Activated naive CD8-positive, alpha-beta T cell treated with anti-CD3 and anti-CD28 coated beads, Interleukin-2, amount 10 ng/mL, durations not matched to agents 7 days and 5 days (primary cell): ENCODE data around the gene TLN1. TPM values are rescaled to one million over a fixed set of nuclear protein-coding genes. Genes with fewer than 3 reads are reported as not detected.

Source experiments
- ATAC-seq: fragments of 150-1000 bp; cut with Tn5 transposase; one replicate; pipeline ENCODE4 v1.10.0; 2021; ENCODE audit warnings: low read depth, moderate library complexity
- POLR2A ChIA-PET: fragments of 350-600 bp; sonication (Branson Sonifier 250); formaldehyde crosslinking; loops from one replicate; lab custom pipeline; 2021; ENCODE audit warnings: antibody characterized with exemption; lab: Charles Lee
- DNase-seq: peaks from one replicate; pipeline ENCODE4 v3.0.0; 2021
- H3K27ac Mint-ChIP-seq: one replicate; pipeline ENCODE4 v1.8.0; 2022; ENCODE audit warnings: mild to moderate bottlenecking, mixed read lengths
- H3K27me3 Mint-ChIP-seq: one replicate; pipeline ENCODE4 v1.8.0; 2022; ENCODE audit warnings: mild to moderate bottlenecking, moderate library complexity, mixed read lengths
- H3K36me3 Mint-ChIP-seq: one replicate; pipeline ENCODE4 v1.8.0; 2021; ENCODE audit warnings: mild to moderate bottlenecking, mixed read lengths
- H3K4me1 Mint-ChIP-seq: one replicate; pipeline ENCODE4 v1.8.0; 2021; ENCODE audit warnings: mixed read lengths
- H3K4me3 Mint-ChIP-seq: one replicate; pipeline ENCODE4 v1.8.0; 2022; ENCODE audit warnings: mild to moderate bottlenecking, moderate library complexity, mixed read lengths
- H3K9me3 Mint-ChIP-seq: one replicate; pipeline ENCODE4 v1.8.0; 2021; ENCODE audit warnings: mixed read lengths
- total RNA-seq, 2 experiments: library from RNA; stranded (reverse); gene quantifications; one replicate each; pipeline ENCODE4 v1.2.3, GENCODE V29; 2021

The TLN1 gene
- total RNA-seq, 2 experiments from 2014 or later, result 381 to 388 TPM

DNA sequence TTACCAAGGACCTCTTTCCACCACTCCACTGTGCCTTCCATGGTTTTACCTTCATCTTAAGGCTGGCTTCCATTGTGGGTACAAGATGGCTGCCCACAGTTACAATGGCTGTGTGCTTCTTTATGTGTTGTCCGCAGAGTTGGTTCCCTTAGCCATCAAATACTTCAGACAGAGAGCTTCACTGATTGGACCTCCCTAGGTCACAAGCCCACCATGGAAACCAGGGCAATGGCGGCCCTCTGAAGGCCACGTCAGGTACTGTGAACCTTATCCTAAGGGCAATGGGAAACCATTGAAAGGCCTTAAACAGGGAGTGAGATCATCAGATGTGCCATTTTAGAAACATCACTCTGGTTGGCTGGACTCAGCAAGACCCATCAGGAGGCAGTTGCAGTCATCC is 64.1 kb downstream of the TLN1 start:
- Mint-ChIP-seq H3K4me1 (peaks cover 24% of the 10 kb centered on the region), H3K4me3 (no peak overlapping the region), H3K27ac (no peak overlapping the region), H3K36me3 (peaks cover 3% of the 10 kb centered on the region), H3K27me3 (peaks cover 5% of the 10 kb centered on the region), H3K9me3 (peaks cover 5% of the 10 kb centered on the region)
- POLR2A ChIA-PET, result no interaction called here
- DNase-seq (no peak), ATAC-seq (no peak)

DNA sequence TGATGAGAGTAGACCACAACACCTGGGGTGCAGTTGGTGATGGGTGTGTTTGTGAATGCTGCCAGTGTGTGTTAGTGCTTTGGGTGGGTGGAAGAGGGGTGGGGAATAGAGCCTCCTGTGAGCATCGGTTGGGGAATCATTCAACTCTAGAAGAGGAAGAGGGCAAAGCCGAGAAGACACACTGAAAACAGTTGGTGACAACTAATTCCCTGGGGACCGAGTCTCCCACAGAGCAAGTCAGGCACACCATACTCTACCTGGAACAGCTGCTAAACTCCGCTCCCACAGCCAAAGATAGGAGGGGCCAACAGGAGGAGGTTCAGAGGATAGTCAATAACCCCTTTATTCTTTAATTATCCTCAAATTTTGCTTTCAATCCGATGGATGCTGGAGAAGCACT is 65.4 kb downstream of the TLN1 start:
- H3K27ac Mint-ChIP-seq, result peak overlapping the region; percentile 57
- H3K27me3 Mint-ChIP-seq, result no peaks in the 10 kb centered on the region
- H3K4me1 Mint-ChIP-seq, result peaks cover 38% of the 10 kb centered on the region
- H3K4me3 Mint-ChIP-seq, result peak overlapping the region; percentile 91
- DNase-seq, result no peak
- POLR2A ChIA-PET, result interaction anchor here (3.5 kb wide), 1 partner anchor 9 kb away, joined by 18 read pairs; no protein-coding TSS in a partner anchor
- peaks cover 5% of the 10 kb centered on the region for H3K9me3 Mint-ChIP-seq
- ATAC-seq, result no peak
- peaks cover 13% of the 10 kb centered on the region for H3K36me3 Mint-ChIP-seq

DNA sequence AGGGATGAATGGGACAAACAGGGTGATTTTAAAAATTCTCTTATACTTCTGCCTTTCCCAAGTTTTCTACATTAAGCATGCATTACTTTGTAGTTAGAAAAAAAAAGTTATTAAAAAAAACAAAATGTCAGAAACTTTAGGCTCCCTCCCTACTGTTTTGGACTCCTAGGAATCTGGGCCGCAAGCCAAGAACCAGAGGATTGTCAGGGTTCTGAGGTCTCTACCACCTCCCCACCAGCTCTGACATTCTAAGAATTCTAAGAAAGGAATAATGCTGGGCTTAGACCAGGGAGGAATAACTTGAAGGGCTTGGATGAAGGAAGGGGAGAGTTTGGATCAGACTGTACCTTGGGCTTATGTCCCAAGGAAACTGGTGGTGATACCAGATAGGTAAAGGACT is 66.0 kb downstream of the TLN1 start:
- H3K27ac Mint-ChIP-seq, result peak overlapping the region; percentile 57
- H3K27me3 Mint-ChIP-seq, result no peaks in the 10 kb centered on the region
- peaks cover 41% of the 10 kb centered on the region for H3K4me1 Mint-ChIP-seq
- no peak for ATAC-seq
- peak overlapping the region; percentile 91 for H3K4me3 Mint-ChIP-seq
- DNase-seq, result no peak
- peaks cover 5% of the 10 kb centered on the region for H3K9me3 Mint-ChIP-seq
- H3K36me3 Mint-ChIP-seq, result peaks cover 14% of the 10 kb centered on the region
- POLR2A ChIA-PET, result interaction anchor here (0.6 to 10.6 kb wide), 12 partner anchors 10 to 555 kb away, joined by 3 to 214 read pairs (median 8); partner anchors contain the start of genes CREB3, GBA2, RGP1 and SIT1

DNA sequence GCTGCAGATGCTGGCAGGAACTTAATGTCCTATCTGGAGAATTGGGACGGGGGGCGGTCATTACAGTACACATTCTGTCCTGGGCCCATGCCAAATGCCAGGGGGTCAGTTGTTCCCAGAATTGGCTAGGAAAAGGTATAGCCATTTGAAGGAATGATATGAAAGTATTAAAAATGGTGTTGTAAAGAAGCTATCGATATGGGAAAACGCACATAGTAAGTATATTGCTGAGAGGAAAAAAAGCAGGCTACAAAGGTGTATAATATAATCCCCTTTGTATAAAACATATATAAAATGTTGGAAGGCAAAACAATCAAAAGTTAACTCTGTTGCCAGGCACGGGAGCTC is 66.5 kb downstream of the TLN1 start:
- Mint-ChIP-seq H3K27me3 (no peaks in the 10 kb centered on the region), H3K36me3 (peaks cover 19% of the 10 kb centered on the region), H3K27ac (peak overlapping the region; percentile 87), H3K4me1 (peaks cover 46% of the 10 kb centered on the region), H3K9me3 (peaks cover 5% of the 10 kb centered on the region), H3K4me3 (peak overlapping the region; percentile 91)
- ATAC-seq (no peak), DNase-seq (no peak)
- POLR2A ChIA-PET, result interaction anchor here (0.6 to 10.6 kb wide), 18 partner anchors 10 to 554 kb away, joined by 3 to 214 read pairs (median 5); partner anchors contain the start of genes CREB3, GBA2, RGP1 and SIT1

DNA sequence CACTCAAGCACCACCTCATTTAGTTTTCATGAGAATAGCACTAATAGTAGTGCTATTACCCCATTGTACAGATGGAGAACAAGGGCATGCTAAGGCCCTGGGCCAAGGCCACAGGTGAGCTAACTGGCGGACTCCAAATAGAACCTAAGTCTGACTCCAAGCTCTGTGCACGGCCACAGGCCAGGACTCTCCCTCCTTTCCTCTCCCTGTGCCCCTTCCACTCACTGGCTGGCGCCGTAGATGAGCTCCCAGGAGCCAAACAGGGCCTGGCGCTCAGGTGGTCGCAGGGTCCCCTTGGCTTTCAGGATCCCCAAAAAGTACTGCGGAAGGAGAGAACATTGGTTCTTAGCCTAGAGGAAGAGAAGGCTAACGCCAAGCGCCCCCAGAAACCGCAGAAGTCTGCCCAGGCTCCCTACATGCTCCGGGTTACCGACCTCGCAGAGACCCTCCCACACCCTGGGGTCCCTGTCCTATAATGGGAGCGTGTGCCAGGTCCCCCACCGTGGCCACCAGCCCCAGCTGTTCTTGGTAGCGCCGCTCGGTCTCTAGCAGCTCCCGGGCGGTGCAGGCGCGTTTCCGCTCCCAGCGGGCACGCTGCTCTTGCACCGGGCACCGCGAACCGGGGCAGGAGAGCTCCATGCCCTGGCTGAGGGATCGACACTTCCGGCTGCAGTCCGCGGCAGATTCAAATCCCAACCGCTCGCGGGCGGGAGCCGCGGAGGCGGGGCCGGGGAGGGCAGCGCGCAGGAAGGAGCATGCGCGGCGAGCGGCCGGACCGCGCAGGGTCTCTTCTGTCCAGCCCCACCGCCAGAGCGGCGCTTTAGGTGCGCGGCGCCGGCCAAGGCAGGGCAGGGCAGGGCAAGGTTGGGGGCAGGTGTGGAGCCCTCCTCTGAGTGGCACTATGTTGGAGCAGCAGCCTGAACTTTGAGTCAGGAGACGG is 67.2 kb downstream of the TLN1 start, which contains the start of gene ARHGEF39:
Gene ARHGEF39, minus strand, starts transcription at position 665 of the 940 bp plus-strand sequence. Its CDS starts 26 bp downstream, at position 639.
- ATAC-seq, result peak; percentile 87
- peaks cover 25% of the 10 kb centered on the region for H3K36me3 Mint-ChIP-seq
- POLR2A ChIA-PET, result interaction anchor here (0.7 to 10.6 kb wide), 24 partner anchors 8 to 147 kb away, joined by 3 to 214 read pairs (median 5); partner anchors contain the start of genes CA9, CREB3, GBA2 and RGP1
- peak within 1 kb of the TSS; percentile 87 for H3K27ac Mint-ChIP-seq
- no peaks in the 10 kb centered on the region for H3K27me3 Mint-ChIP-seq
- H3K4me1 Mint-ChIP-seq, result peaks cover 53% of the 10 kb centered on the region
- H3K9me3 Mint-ChIP-seq, result peaks cover 5% of the 10 kb centered on the region
- H3K4me3 Mint-ChIP-seq, result peak within 1 kb of the TSS; percentile 91
- peak; percentile 87 for DNase-seq

DNA sequence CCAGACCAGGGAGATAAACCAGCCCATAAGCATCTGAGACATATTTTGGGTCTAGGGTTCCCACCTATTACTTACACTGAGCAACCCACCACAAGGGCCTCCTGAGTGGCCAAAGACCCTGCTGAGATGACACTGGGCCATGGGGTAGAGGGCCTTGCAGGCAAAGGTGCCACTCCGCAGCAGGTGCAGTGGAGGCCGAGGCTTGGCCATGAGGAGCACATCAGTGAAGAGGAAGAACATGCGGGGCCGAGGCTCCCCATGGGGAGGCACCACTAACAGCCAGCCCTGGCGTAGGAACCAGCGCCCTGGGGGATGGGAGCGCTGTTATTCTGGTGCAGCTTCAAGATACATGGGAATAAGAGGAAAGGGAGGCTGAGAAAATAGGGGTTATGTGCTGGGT is 69.6 kb downstream of the TLN1 start:
- Mint-ChIP-seq H3K9me3 (peaks cover under 1% of the 10 kb centered on the region), H3K4me3 (peak overlapping the region; percentile 76), H3K27me3 (no peaks in the 10 kb centered on the region), H3K36me3 (peaks cover 36% of the 10 kb centered on the region), H3K27ac (peak overlapping the region; percentile 79), H3K4me1 (peaks cover 67% of the 10 kb centered on the region)
- POLR2A ChIA-PET, result interaction anchor here (2.5 to 10.6 kb wide), 2 partner anchors 14 to 66 kb away, joined by 12 to 214 read pairs; partner anchors contain the start of gene SIT1
- DNase-seq (no peak), ATAC-seq (no peak)

DNA sequence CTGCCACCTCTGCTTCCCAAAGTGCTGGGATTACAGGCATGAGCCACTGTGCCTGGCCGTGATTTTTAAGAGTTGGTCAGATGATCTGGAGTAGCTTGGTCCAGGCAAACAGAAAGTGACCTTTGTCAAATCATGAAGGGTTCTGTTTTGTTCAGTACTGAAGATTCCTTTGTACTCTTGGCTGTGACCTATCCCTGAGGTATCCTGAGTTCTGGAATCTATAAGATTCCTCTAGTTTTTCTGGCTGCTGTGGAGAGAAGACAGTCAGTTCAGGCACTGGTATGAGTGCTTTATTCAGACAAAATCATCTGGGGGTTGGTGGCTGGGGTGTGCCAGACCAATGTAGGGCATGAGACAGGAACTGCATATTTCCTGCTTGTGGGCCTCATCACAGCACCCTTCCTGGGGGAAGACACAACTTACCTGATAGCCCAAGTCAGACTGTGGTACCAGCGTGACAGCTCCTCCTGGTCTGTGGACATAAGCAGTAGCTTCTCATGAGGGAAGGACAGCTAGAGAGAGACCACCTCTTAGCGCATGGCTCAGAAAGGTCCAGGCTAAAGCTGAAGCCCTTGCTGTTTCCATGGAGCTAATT is 70.1 kb downstream of the TLN1 start:
- ATAC-seq, result no peak
- H3K27ac Mint-ChIP-seq, result peak overlapping the region; percentile 79

DNA sequence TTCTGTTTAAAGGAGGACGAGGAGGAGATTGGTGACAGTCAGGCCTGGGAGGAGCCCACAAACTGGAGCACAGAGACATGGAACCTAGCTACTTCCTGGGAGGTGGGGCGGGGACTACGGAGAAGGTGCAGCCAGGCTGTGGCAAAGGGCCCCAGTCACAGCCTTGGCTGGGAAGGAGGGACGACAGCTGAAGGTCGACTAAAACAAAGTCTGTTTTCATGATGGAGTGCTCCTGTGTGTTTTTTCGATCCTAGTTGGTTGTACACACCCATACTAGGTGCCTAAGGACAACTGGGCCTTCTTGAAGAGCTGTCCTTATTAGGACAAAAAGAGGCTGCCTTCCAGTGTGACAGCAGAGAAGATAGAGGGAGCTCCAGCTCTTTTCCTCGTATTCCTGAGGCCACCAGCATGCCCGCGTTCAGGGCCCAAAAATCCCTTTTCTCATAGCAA is 71.0 kb downstream of the TLN1 start:
- no peaks in the 10 kb centered on the region for H3K27me3 Mint-ChIP-seq
- H3K27ac Mint-ChIP-seq, result peak overlapping the region; percentile 46
- POLR2A ChIA-PET, result interaction anchor here (0.9 to 10.6 kb wide), 4 partner anchors 13 to 71 kb away, joined by 3 to 214 read pairs (median 17); partner anchors contain the start of genes CREB3, SIT1 and TLN1
- no peak for DNase-seq
- peaks cover 76% of the 10 kb centered on the region for H3K4me1 Mint-ChIP-seq
- no peak for ATAC-seq
- H3K4me3 Mint-ChIP-seq, result peak overlapping the region; percentile 47
- no peaks in the 10 kb centered on the region for H3K9me3 Mint-ChIP-seq
- H3K36me3 Mint-ChIP-seq, result peaks cover 35% of the 10 kb centered on the region

More for the DNA sequence above, 70.1 kb downstream of the TLN1 start:
- POLR2A ChIA-PET, result interaction anchor here (0.9 to 10.6 kb wide), 4 partner anchors 13 to 66 kb away, joined by 3 to 214 read pairs (median 8); partner anchors contain the start of gene SIT1
- Mint-ChIP-seq H3K9me3 (no peaks in the 10 kb centered on the region), H3K36me3 (peaks cover 35% of the 10 kb centered on the region), H3K4me1 (peaks cover 73% of the 10 kb centered on the region), H3K4me3 (peak overlapping the region; percentile 76), H3K27me3 (no peaks in the 10 kb centered on the region)
- DNase-seq, result no peak

DNA sequence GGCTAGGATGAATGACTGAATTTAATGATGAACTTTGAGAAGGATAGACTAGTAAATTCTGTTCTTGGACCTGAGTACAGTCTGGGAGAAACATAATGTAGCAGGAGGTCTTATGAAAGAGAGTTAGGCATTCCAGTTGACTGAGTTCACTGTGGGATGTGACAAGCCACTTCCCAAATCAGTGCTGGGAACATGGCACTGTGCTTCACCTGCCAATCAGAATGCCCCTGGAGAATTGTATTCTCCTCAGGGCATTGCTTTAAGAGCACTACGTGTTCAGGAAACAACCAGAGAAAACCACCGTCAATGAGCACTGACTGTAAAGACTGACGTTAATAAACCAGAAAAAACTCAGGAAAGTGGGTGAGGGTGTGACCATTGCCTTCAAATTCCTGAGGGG is 72.7 kb downstream of the TLN1 start:
- peak overlapping the region; percentile 83 for H3K27ac Mint-ChIP-seq
- POLR2A ChIA-PET, result interaction anchor here (1.0 to 10.6 kb wide), 10 partner anchors 11 to 90 kb away, joined by 3 to 214 read pairs (median 13); partner anchors contain the start of genes CD72, CREB3, GBA2 and RGP1
- peaks cover 73% of the 10 kb centered on the region for H3K4me1 Mint-ChIP-seq
- ATAC-seq, result no peak
- H3K9me3 Mint-ChIP-seq, result no peaks in the 10 kb centered on the region
- no peak for DNase-seq
- H3K27me3 Mint-ChIP-seq, result no peaks in the 10 kb centered on the region
- peaks cover 35% of the 10 kb centered on the region for H3K36me3 Mint-ChIP-seq
- H3K4me3 Mint-ChIP-seq, result peak overlapping the region; percentile 92

DNA sequence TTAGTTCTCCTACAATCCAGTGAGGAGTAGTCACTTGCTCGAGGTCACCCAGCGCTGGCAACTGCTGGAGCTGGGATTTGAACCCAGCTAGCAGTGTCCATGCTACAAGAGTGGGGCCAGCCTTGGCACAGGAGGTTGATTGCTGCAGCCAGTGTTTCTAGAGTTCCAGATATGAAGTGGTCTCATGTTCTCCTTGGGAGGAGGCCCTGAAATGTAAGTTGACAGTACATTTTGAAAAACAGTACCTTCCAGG is 73.1 kb downstream of the TLN1 start:
- ATAC-seq, result no peak
- H3K4me1 Mint-ChIP-seq, result peaks cover 68% of the 10 kb centered on the region
- no peak for DNase-seq
- peak overlapping the region; percentile 83 for H3K27ac Mint-ChIP-seq
- POLR2A ChIA-PET, result interaction anchor here (1.0 to 10.6 kb wide), 11 partner anchors 10 to 90 kb away, joined by 3 to 214 read pairs (median 13); partner anchors contain the start of genes CD72, CREB3, GBA2 and RGP1
- no peaks in the 10 kb centered on the region for H3K27me3 Mint-ChIP-seq
- peak overlapping the region; percentile 92 for H3K4me3 Mint-ChIP-seq
- no peaks in the 10 kb centered on the region for H3K9me3 Mint-ChIP-seq
- peaks cover 35% of the 10 kb centered on the region for H3K36me3 Mint-ChIP-seq

DNA sequence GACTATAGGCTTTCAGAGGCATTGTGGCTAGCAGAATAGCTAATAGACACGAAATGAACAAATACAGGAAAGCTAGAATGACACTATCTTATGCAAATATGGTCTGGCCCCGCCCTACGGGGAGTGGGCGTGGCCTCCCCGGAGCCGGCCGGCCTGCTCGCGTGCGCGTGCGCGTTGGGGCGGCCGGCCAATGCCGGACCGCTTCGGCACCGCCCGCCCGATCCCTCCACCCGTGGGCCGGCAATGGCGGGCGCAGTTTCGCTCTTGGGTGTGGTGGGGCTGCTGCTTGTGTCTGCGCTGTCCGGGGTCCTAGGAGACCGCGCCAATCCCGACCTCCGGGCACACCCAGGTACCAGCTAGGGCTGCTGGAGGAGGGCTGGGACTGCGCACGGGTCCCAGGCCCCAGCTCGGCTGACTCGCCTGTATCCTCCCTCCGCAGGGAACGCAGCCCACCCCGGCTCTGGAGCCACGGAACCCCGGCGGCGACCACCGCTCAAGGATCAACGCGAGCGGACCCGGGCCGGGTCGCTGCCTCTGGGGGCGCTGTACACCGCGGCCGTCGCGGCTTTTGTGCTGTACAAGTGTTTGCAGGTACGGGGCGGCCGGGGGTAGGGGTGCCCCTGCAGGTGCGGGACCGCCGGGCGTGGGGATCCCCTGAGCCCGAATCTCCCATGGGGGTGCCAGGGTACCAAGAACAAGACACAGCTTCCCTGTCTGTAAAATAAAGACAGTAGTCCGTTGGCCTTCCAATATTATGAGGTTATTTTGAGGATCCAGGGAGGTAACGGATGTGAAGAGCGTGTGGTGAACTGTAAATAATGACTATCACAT is 73.6 kb downstream of the TLN1 start, which contains the start of gene CCDC107:
Gene CCDC107, plus strand, starts transcription at position 156 of the 831 bp plus-strand sequence. Its CDS starts 88 bp downstream, at position 244.
- H3K4me3 Mint-ChIP-seq, result peak within 1 kb of the TSS; percentile 92
- POLR2A ChIA-PET, result interaction anchor here (0.7 to 10.6 kb wide), 18 partner anchors 10 to 98 kb away, joined by 3 to 214 read pairs (median 4); partner anchors contain the start of genes CD72, CREB3, GBA2 and RGP1
- H3K9me3 Mint-ChIP-seq, result no peaks in the 10 kb centered on the region
- H3K27me3 Mint-ChIP-seq, result no peaks in the 10 kb centered on the region
- peaks cover 34% of the 10 kb centered on the region for H3K36me3 Mint-ChIP-seq
- ATAC-seq (peak; percentile 65), DNase-seq (peak; percentile 93)
- peak within 1 kb of the TSS; percentile 98 for H3K27ac Mint-ChIP-seq
- H3K4me1 Mint-ChIP-seq, result peaks cover 63% of the 10 kb centered on the region
